ENCODE measurements around the gene SCFD2.

Gene SCFD2

GRCh38 chr4:52926196-52926974 is 439.5 kb downstream of the SCFD2 start:
- Histone ChIP-seq H3K4me3 (ENCODE audit: low read depth in 1 of 2, low read length in 2 of 2) (no peak overlapping the region), H3K9me3 (ENCODE audit: control insufficient read depth in 1 of 2, low read length in 2 of 2) (no peaks in the 10 kb centered on the region), H3K36me3 (ENCODE audit: control insufficient read depth in 1 of 2, insufficient read depth in 2 of 2, low read length in 2 of 2) (no peaks in the 10 kb centered on the region), H3K27me3 (ENCODE audit: control insufficient read depth in 1 of 2, insufficient read depth in 2 of 2, low read length in 2 of 2) (no peaks in the 10 kb centered on the region), H3K4me1 (ENCODE audit: control insufficient read depth in 1 of 2, insufficient read depth in 2 of 2, low read length in 2 of 2) (no peaks in the 10 kb centered on the region), H3K27ac (ENCODE audit: low read depth, low read length) (no peak overlapping the region), H3K9ac (ENCODE audit: low read depth in 1 of 2, low read length in 2 of 2) (no peak overlapping the region)

- Histone ChIP-seq H3K36me3 (ENCODE audit: control insufficient read depth in 1 of 2, insufficient read depth in 2 of 2, low read length in 2 of 2) (no peaks in the 10 kb centered on the region), H3K4me1 (ENCODE audit: control insufficient read depth in 1 of 2, insufficient read depth in 2 of 2, low read length in 2 of 2) (no peaks in the 10 kb centered on the region), H3K27me3 (ENCODE audit: control insufficient read depth in 1 of 2, insufficient read depth in 2 of 2, low read length in 2 of 2) (no peaks in the 10 kb centered on the region), H3K27ac (ENCODE audit: low read depth, low read length) (no peak overlapping the region), H3K9me3 (ENCODE audit: control insufficient read depth in 1 of 2, low read length in 2 of 2) (no peaks in the 10 kb centered on the region), H3K4me3 (ENCODE audit: low read depth in 1 of 2, low read length in 2 of 2) (no peak overlapping the region), H3K9ac (ENCODE audit: low read depth in 1 of 2, low read length in 2 of 2) (no peak overlapping the region)
These were observed 440.3 kb downstream of the SCFD2 start for GRCh38 chr4:52925531-52925968.

- no peak overlapping the region for H3K27ac ChIP-seq (ENCODE audit: low read depth, low read length)
- no peaks in the 10 kb centered on the region for H3K27me3 ChIP-seq (ENCODE audit: control insufficient read depth in 1 of 2, insufficient read depth in 2 of 2, low read length in 2 of 2)
- H3K4me3 ChIP-seq (ENCODE audit: low read depth in 1 of 2, low read length in 2 of 2), result no peak overlapping the region
- no peaks in the 10 kb centered on the region for H3K9me3 ChIP-seq (ENCODE audit: control insufficient read depth in 1 of 2, low read length in 2 of 2)
- peaks cover 1 to 15% of the 10 kb centered on the region in 2 donors for H3K4me1 ChIP-seq (ENCODE audit: control insufficient read depth in 1 of 2, insufficient read depth in 2 of 2, low read length in 2 of 2)
- H3K36me3 ChIP-seq (ENCODE audit: control insufficient read depth in 1 of 2, insufficient read depth in 2 of 2, low read length in 2 of 2), result no peaks in the 10 kb centered on the region
- H3K9ac ChIP-seq (ENCODE audit: low read depth in 1 of 2, low read length in 2 of 2), result no peak overlapping the region
These were observed 446.4 kb downstream of the SCFD2 start for GRCh38 chr4:52919461-52919860.

GRCh38 chr4:52917817-52918216 is 448.0 kb downstream of the SCFD2 start:
- peaks cover 15 to 28% of the 10 kb centered on the region in 2 donors for H3K4me1 ChIP-seq (ENCODE audit: control insufficient read depth in 1 of 2, insufficient read depth in 2 of 2, low read length in 2 of 2)
- H3K27me3 ChIP-seq (ENCODE audit: control insufficient read depth in 1 of 2, insufficient read depth in 2 of 2, low read length in 2 of 2), result no peaks in the 10 kb centered on the region
- H3K27ac ChIP-seq (ENCODE audit: low read depth, low read length), result no peak overlapping the region
- no peak overlapping the region for H3K4me3 ChIP-seq (ENCODE audit: low read depth in 1 of 2, low read length in 2 of 2)
- H3K9me3 ChIP-seq (ENCODE audit: control insufficient read depth in 1 of 2, low read length in 2 of 2), result no peaks in the 10 kb centered on the region
- H3K36me3 ChIP-seq (ENCODE audit: control insufficient read depth in 1 of 2, insufficient read depth in 2 of 2, low read length in 2 of 2), result no peaks in the 10 kb centered on the region
- no peak overlapping the region for H3K9ac ChIP-seq (ENCODE audit: low read depth in 1 of 2, low read length in 2 of 2)

GRCh38 chr4:52915730-52916300 is 450.0 kb downstream of the SCFD2 start:
- no peaks in the 10 kb centered on the region for H3K36me3 ChIP-seq (ENCODE audit: control insufficient read depth in 1 of 2, insufficient read depth in 2 of 2, low read length in 2 of 2)
- H3K27me3 ChIP-seq (ENCODE audit: control insufficient read depth in 1 of 2, insufficient read depth in 2 of 2, low read length in 2 of 2), result no peaks in the 10 kb centered on the region
- peaks cover 15 to 36% of the 10 kb centered on the region in 2 donors for H3K4me1 ChIP-seq (ENCODE audit: control insufficient read depth in 1 of 2, insufficient read depth in 2 of 2, low read length in 2 of 2)
- H3K27ac ChIP-seq (ENCODE audit: low read depth, low read length), result no peak overlapping the region
- no peak overlapping the region for H3K9ac ChIP-seq (ENCODE audit: low read depth in 1 of 2, low read length in 2 of 2)
- no peak overlapping the region for H3K4me3 ChIP-seq (ENCODE audit: low read depth in 1 of 2, low read length in 2 of 2)
- H3K9me3 ChIP-seq (ENCODE audit: control insufficient read depth in 1 of 2, low read length in 2 of 2), result no peaks in the 10 kb centered on the region

- Histone ChIP-seq H3K9ac (ENCODE audit: low read depth in 1 of 2, low read length in 2 of 2) (no peak overlapping the region), H3K4me1 (ENCODE audit: control insufficient read depth in 1 of 2, insufficient read depth in 2 of 2, low read length in 2 of 2) (peaks cover 15 to 36% of the 10 kb centered on the region in 2 donors), H3K27me3 (ENCODE audit: control insufficient read depth in 1 of 2, insufficient read depth in 2 of 2, low read length in 2 of 2) (no peaks in the 10 kb centered on the region), H3K36me3 (ENCODE audit: control insufficient read depth in 1 of 2, insufficient read depth in 2 of 2, low read length in 2 of 2) (no peaks in the 10 kb centered on the region), H3K4me3 (ENCODE audit: low read depth in 1 of 2, low read length in 2 of 2) (no peak overlapping the region), H3K27ac (ENCODE audit: low read depth, low read length) (no peak overlapping the region), H3K9me3 (ENCODE audit: control insufficient read depth in 1 of 2, low read length in 2 of 2) (no peaks in the 10 kb centered on the region)
These were observed 450.7 kb downstream of the SCFD2 start for GRCh38 chr4:52915191-52915590.

GRCh38 chr4:52914051-52914605 is 451.7 kb downstream of the SCFD2 start:
- Histone ChIP-seq H3K27me3 (ENCODE audit: control insufficient read depth in 1 of 2, insufficient read depth in 2 of 2, low read length in 2 of 2) (no peaks in the 10 kb centered on the region), H3K4me3 (ENCODE audit: low read depth in 1 of 2, low read length in 2 of 2) (peak overlapping the region in 1 of 2 donors; percentile 17), H3K36me3 (ENCODE audit: control insufficient read depth in 1 of 2, insufficient read depth in 2 of 2, low read length in 2 of 2) (no peaks in the 10 kb centered on the region), H3K9me3 (ENCODE audit: control insufficient read depth in 1 of 2, low read length in 2 of 2) (no peaks in the 10 kb centered on the region), H3K9ac (ENCODE audit: low read depth in 1 of 2, low read length in 2 of 2) (no peak overlapping the region), H3K27ac (ENCODE audit: low read depth, low read length) (no peak overlapping the region), H3K4me1 (ENCODE audit: control insufficient read depth in 1 of 2, insufficient read depth in 2 of 2, low read length in 2 of 2) (peaks cover 15 to 36% of the 10 kb centered on the region in 2 donors)

GRCh38 chr4:52912608-52913007 is 453.3 kb downstream of the SCFD2 start:
- peaks cover 15 to 36% of the 10 kb centered on the region in 2 donors for H3K4me1 ChIP-seq (ENCODE audit: control insufficient read depth in 1 of 2, insufficient read depth in 2 of 2, low read length in 2 of 2)
- no peak overlapping the region for H3K27ac ChIP-seq (ENCODE audit: low read depth, low read length)
- no peaks in the 10 kb centered on the region for H3K36me3 ChIP-seq (ENCODE audit: control insufficient read depth in 1 of 2, insufficient read depth in 2 of 2, low read length in 2 of 2)
- no peaks in the 10 kb centered on the region for H3K27me3 ChIP-seq (ENCODE audit: control insufficient read depth in 1 of 2, insufficient read depth in 2 of 2, low read length in 2 of 2)
- H3K4me3 ChIP-seq (ENCODE audit: low read depth in 1 of 2, low read length in 2 of 2), result no peak overlapping the region
- H3K9me3 ChIP-seq (ENCODE audit: control insufficient read depth in 1 of 2, low read length in 2 of 2), result no peaks in the 10 kb centered on the region
- H3K9ac ChIP-seq (ENCODE audit: low read depth in 1 of 2, low read length in 2 of 2), result no peak overlapping the region

GRCh38 chr4:52911684-52912294 is 454.1 kb downstream of the SCFD2 start:
- Histone ChIP-seq H3K27ac (ENCODE audit: low read depth, low read length) (no peak overlapping the region), H3K9ac (ENCODE audit: low read depth in 1 of 2, low read length in 2 of 2) (no peak overlapping the region), H3K27me3 (ENCODE audit: control insufficient read depth in 1 of 2, insufficient read depth in 2 of 2, low read length in 2 of 2) (no peaks in the 10 kb centered on the region), H3K4me1 (ENCODE audit: control insufficient read depth in 1 of 2, insufficient read depth in 2 of 2, low read length in 2 of 2) (peaks cover 15 to 36% of the 10 kb centered on the region in 2 donors), H3K36me3 (ENCODE audit: control insufficient read depth in 1 of 2, insufficient read depth in 2 of 2, low read length in 2 of 2) (peaks cover 0 to 6% of the 10 kb centered on the region in 2 donors), H3K9me3 (ENCODE audit: control insufficient read depth in 1 of 2, low read length in 2 of 2) (no peaks in the 10 kb centered on the region), H3K4me3 (ENCODE audit: low read depth in 1 of 2, low read length in 2 of 2) (no peak overlapping the region)

GRCh38 chr4:52910115-52910514 is 455.7 kb downstream of the SCFD2 start:
- H3K36me3 ChIP-seq (ENCODE audit: control insufficient read depth in 1 of 2, insufficient read depth in 2 of 2, low read length in 2 of 2), result peaks cover 0 to 6% of the 10 kb centered on the region in 2 donors
- H3K4me3 ChIP-seq (ENCODE audit: low read depth in 1 of 2, low read length in 2 of 2), result no peak overlapping the region
- peaks cover 15 to 27% of the 10 kb centered on the region in 2 donors for H3K4me1 ChIP-seq (ENCODE audit: control insufficient read depth in 1 of 2, insufficient read depth in 2 of 2, low read length in 2 of 2)
- no peak overlapping the region for H3K9ac ChIP-seq (ENCODE audit: low read depth in 1 of 2, low read length in 2 of 2)
- H3K27ac ChIP-seq (ENCODE audit: low read depth, low read length), result no peak overlapping the region
- H3K27me3 ChIP-seq (ENCODE audit: control insufficient read depth in 1 of 2, insufficient read depth in 2 of 2, low read length in 2 of 2), result no peaks in the 10 kb centered on the region
- H3K9me3 ChIP-seq (ENCODE audit: control insufficient read depth in 1 of 2, low read length in 2 of 2), result no peaks in the 10 kb centered on the region

Data from duodenal mucosa (tissue), 2 donors.